ENCODE measurements around the gene IFT88.
"Not testable (repeated sequence)": the region's sequence is repeated elsewhere in the genome, so short reads cannot be mapped to it uniquely, and the experiment has no call there.

The IFT88 gene

GRCh38 chr13:20636079-20636478 lies 69.1 kb downstream of the IFT88 start:
- no peak for DNase-seq (ENCODE audit: low spot score)

GRCh38 chr13:20637811-20638210 lies 70.9 kb downstream of the IFT88 start:
- no peak for DNase-seq (ENCODE audit: low spot score)

- DNase-seq (ENCODE audit: low spot score) = no peak
Measured at GRCh38 chr13:20647758-20648157, 80.8 kb downstream of the IFT88 start.

- no peak for DNase-seq (ENCODE audit: low spot score)
Measured at GRCh38 chr13:20652946-20653345, 86.0 kb downstream of the IFT88 start.

GRCh38 chr13:20654156-20654555 lies 87.2 kb downstream of the IFT88 start:
- no peak for DNase-seq (ENCODE audit: low spot score)

GRCh38 chr13:20658451-20659040 lies 91.6 kb downstream of the IFT88 start:
- DNase-seq (ENCODE audit: low spot score) = no peak

- no peak for DNase-seq (ENCODE audit: low spot score)
Measured at GRCh38 chr13:20664351-20664750, 97.4 kb downstream of the IFT88 start.

GRCh38 chr13:20666948-20667347 lies 100.0 kb downstream of the IFT88 start:
- no peak for DNase-seq (ENCODE audit: low spot score)

GRCh38 chr13:20667857-20668437 lies 101.0 kb downstream of the IFT88 start:
- DNase-seq (ENCODE audit: low spot score) = no peak

GRCh38 chr13:20669162-20669561 lies 102.2 kb downstream of the IFT88 start:
- DNase-seq (ENCODE audit: low spot score) = no peak

GRCh38 chr13:20671789-20672188 lies 104.8 kb downstream of the IFT88 start:
- no peak for DNase-seq (ENCODE audit: low spot score)

GRCh38 chr13:20672772-20673171 lies 105.8 kb downstream of the IFT88 start:
- no peak for DNase-seq (ENCODE audit: low spot score)

- no peak for DNase-seq (ENCODE audit: low spot score)
Measured at GRCh38 chr13:20673715-20674114, 106.8 kb downstream of the IFT88 start.

GRCh38 chr13:20676213-20676612 lies 109.3 kb downstream of the IFT88 start:
- no peak for DNase-seq (ENCODE audit: low spot score)

- DNase-seq (ENCODE audit: low spot score) = not testable (repeated sequence)
Measured at GRCh38 chr13:20678606-20679005, 111.6 kb downstream of the IFT88 start.

- DNase-seq (ENCODE audit: low spot score) = no peak
Measured at GRCh38 chr13:20679879-20680278, 112.9 kb downstream of the IFT88 start.

GRCh38 chr13:20680416-20681080 lies 113.6 kb downstream of the IFT88 start:
- DNase-seq (ENCODE audit: low spot score) = no peak

- DNase-seq (ENCODE audit: low spot score) = not testable (repeated sequence)
Measured at GRCh38 chr13:20681481-20681880, 114.5 kb downstream of the IFT88 start.

- DNase-seq (ENCODE audit: low spot score) = no peak
Measured at GRCh38 chr13:20682061-20682460, 115.1 kb downstream of the IFT88 start.

GRCh38 chr13:20684041-20684440 lies 117.1 kb downstream of the IFT88 start:
- no peak for DNase-seq (ENCODE audit: low spot score)

- no peak for DNase-seq (ENCODE audit: low spot score)
Measured at GRCh38 chr13:20684546-20684945, 117.6 kb downstream of the IFT88 start.

GRCh38 chr13:20685092-20685491 lies 118.1 kb downstream of the IFT88 start:
- DNase-seq (ENCODE audit: low spot score) = no peak

GRCh38 chr13:20686167-20686566 lies 119.2 kb downstream of the IFT88 start:
- DNase-seq (ENCODE audit: low spot score) = no peak

Measured in CD4-positive, alpha-beta T cell treated with Interleukin-2 at 100 ng/mL for 4 hours (primary cell).